NCI-H1436 treated with DMSO at 0.1 percent for 48 hours (cell line): ENCODE data around the gene UBQLN4.
A peak's percentile ranks its signal among the peaks of the same experiment; 100 is the strongest.

Experiments used
- DNase-seq: peaks from one replicate; lab custom pipeline; 2025; lab: John Stamatoyannopoulos, UW

The UBQLN4 gene

DNA sequence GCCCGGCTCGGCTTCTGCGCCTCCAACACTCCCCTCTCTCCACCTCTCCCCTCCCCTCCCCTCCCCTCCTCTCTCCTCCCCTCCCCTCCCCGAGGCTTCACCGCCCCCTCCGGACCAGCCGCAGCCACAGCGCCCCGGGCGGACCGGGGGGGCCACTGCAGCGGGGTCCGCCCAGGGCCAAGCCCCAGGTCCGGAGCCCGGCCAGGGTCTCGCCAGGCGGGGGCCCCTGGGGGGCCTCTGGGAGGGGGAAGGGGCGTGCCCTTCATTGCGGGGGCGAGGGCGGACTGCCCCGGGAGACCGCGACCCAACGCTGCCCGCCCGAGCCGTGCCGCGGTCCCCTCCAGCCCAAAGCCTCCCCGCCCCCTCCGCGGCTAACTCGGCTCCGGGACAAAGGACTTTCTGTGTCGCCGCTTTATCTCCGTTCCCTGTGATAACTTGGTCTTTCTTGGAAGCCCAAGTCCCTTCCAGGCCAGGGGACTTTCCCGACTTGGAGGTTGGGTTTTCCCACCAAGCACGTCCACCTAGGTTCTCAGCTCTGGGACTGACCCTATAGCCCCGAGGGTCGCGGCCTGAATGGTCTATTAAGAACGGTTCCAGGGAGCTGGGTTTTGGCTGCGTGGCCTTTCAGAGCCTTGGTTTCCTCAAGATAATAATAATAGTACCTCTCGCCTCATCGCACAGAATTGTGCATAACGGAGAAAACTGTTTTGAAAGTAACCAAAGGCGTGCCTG lies at the start of gene UBQLN4:
TSS of gene UBQLN4 (minus strand) at position 31 of the 732 bp plus-strand sequence. CDS start 97 bp downstream, outside the sequence.
- no peak for DNase-seq

DNA sequence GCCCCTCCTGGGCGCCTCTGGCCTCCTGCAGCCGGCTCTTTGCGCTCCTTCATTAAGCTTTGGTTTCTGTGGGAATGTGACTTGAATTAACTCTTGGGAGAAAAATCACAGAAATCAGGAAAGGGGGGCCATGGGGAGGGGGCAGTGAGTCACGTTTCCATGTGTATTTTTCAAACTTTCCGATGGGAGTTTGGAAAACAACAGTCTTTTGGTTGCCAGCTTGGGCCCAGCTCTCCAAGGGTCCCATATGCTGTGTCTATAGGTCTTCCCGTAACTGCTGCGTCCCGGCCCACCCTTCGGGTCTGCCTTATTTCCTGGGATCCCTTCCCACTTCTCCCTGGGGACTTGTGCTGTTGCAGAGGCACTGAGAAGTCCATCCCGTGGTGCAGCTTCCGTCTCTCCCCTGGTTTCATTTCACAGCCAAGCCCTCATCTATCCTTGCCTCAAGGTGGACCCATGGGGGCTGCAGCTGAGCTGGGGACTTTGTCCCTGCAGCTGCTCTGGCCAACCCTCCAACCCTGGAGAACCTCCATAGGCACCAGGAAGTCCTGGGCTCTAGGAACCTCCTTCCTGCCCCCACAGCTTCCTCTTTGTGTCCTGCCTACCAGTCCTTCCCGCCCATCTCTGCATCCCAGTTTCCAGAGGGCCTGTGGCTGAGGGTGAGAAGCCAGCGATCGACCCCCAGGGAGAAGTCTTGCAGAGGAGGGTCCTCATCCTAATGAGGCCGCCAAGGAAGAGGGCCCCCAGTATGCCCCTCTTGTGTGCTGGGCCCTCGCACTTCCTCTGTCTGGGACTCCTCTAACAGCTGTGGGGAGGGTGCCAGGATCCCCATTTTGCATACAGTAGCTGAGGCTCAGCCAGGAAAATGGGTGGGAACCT lies 49.3 kb upstream of the UBQLN4 start:
- DNase-seq, result no peak

DNA sequence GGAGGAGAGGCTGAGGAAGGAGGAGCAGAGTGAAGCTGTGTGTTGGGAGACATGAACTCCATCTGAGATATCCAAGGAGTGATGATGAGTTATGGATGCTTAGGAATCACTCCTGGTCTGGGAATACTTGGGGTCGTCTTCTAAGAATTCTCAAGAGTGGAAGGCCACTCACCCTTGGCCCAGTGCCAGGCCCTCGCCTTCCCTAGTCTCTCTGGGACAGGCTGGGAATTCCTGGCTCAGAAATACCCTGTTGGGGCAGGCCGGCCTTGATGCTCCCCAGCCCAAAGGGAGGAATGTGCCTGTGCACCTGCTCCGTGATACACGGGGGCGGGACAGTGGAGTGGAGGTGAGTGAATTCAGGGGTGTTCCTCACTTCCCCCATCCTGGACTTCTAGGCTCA lies 48.3 kb upstream of the UBQLN4 start:
- DNase-seq, result no peak

DNA sequence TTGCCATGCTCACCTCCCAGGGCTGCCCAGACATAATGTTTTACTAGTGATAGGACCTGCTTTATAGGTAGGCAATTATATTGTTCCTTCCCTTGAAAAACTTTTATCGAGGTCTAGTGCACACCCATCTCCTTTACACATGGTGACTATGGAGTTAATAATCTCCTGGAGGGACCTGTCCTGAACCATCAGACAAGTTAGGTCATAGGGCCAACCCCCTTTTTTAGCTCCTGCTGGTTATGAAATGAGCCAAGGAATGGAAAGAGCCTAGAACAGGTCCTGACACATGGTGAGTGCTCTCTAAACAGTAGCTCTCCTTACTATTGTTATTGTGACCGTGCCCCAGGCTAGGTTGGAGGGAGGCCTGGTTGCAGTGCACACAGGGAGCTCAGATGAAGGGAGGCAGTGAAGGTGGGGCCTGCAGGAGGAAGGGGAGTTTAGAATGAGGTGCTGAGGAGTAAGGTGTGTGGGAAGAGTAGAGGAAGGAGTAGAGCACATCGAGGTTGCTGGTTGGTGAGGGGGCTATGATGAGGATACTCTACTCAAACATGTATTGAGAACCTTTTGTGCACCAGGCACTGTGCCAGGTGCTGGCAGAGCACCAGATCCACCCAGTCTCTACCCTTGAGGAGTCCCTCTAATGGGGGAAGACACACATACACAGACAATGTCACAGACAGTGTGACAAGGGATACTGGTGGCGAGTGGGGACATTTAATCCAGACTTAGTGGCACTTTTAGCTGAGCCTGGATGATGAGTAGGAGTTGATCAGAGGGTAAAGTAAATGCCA lies 46.8 kb upstream of the UBQLN4 start:
- peak; percentile 9 for DNase-seq

DNA sequence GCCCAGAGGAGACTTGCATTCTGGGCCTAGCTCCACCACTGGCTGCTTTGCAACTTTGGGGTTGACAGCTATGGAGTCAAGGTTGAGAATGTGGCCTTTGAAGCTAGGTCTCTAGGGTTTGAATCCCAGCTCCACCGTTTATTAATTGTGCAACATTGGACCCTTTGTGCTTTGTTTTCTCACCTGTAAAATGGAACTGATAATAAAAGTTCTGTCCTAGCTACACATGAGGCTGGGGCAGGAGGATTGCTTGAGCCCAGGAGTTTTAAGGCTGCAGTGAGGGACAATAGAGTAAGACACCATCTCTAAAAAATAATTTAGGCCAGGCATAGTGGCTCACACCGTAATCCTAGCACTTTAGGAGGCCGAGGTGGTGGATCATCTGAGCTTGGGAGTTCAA lies 45.7 kb upstream of the UBQLN4 start:
- no peak for DNase-seq

DNA sequence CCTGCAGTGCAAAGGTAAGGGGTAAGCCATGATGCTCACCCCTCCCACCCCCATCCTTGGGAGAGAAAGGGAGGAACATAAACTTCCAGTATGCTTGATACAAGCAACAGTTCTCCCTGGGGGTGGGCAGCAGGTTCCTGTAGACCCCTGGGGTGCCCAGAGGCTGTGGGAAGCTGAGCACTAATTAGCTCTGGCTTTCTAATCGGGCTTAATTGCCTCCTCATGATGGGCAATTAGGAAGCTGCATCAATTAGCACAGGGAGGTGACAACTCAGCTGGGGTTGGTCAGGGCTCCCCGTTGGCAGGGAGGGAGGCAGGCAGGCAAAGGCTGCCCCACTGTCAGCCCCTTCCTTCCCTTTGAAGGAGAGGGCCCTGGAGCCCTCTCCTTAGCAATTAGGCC lies 45.2 kb upstream of the UBQLN4 start:
- DNase-seq, result no peak

DNA sequence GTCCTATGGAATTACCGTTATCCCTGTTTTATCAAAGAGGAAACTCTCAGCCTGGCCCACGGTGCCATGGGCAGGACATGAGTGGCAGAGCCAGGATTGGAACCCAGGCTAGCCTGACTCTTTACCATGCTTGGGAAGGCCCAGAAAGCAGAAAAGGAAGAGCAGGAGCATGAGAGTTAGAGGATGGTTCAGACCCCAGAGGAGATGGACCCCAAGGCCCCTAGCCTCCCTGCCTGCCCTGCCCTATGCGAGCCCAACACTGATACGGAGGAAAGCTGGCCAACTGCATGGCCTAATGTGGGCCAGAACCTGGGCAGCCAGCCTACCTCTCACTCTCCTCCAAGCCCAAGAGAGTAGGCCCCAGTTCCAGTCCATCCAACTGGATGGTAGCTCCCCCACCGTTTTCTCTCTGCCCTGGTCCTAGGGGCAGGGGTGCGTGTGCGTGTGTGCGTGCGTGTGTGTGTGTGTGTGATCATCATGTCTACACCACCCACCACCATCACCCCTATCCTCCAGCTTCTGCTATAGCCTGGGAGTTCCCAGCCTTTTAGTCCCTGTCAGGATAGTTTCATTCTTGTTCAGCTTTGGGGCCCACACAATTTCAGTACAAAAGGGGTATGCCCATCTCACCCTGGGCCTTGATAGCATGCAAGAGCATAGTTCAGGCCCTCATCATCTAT lies 44.0 kb upstream of the UBQLN4 start:
- DNase-seq, result no peak

DNA sequence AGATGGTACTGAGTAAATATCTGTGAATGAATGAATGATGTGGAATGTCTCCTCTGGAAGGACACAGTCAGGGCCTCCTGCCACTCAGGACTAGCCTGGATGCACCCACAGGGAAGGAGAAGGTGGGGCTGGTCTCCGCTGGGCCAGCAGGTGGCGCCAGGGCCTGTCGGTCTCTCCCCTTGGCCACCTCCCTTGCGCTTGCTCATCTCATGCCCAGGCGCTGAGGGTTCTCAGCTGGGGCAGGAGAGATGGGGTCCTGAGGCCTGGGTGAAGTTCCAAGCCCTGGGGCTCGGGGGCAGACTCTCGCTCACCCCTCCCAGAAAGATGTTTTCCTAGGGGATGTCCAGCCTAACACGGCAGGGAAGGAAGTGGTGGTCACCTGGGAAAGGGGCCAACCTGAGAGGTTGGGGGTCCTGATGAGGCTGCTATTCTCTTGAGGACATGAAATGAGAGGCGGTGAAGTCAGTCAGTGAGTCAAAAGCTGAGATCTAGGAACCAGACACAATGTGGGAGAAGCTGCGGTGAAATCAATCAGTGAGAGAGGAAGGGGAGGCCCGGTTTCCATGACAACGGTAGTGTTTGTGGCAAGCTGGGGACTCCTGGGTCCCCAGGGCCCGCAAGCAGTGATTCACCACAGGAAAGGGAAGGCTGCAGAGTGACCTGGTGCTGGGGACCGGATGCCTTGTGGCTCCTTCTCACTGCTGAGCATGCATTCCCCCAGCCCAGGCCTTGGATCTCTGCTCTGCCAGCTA lies 43.2 kb upstream of the UBQLN4 start:
- peak; percentile 32 for DNase-seq

DNA sequence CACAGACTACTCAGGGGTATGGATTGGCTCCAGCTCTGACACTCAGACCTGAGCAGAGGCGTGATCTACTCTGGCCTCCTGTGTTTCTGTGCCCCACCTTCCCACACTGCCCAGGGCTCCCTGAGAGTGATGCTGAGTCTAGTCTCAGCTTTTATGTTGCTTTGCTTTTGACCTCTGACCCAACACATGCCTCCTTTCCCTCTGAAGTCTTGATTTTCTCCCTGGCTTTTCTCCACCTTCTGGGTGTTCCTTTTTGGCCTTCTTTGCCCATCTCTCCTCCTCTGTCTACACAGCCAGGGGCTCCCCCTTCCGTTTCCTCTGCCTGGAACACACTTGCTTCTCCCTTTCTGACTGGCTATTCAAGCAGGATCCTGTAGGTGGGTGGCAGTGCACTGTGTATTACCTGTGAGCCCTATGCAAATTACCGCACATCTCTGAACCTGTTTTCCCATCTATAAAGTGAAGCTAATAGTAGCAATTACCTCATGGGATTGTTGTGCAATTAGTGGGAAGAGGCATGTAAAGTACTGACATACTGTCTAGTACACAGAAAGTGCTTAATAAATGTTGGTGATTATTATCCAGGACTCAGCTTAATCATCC lies 42.4 kb upstream of the UBQLN4 start:
- no peak for DNase-seq

DNA sequence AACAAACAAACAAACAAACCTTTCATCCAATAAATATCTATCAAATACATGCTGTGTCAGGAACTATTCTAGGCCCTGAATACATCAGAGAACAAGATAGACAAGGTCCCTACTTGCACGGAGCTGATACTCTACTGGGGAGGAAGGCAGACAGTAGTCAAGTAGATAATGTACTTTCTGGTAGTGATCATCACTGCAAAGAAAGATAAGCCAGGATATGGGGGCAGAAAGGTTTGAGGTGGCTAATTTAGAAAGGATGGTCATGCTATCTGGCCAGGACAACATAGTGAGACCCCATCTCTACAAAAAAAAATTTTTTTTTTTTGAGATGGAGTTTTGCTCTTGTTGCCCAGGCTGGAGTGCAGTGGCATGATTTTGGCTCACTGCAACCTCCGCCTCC lies 38.0 kb upstream of the UBQLN4 start:
- DNase-seq, result no peak

DNA sequence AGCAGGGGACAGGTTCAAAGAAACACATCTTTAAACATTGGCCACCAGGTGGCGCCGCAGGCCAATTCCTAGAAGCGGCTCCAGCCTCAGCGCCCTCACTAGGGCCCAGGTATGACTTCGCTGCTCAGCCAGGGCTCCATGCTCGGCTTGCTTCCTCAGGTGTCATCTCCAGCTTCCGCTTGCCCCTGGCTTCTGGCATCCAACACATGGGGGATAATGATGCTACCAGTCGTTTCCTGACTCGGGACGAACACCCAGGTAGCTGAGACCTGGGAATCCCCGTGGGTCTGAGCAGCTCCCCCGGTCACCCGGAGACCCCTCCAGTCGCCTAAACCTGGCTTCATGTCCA lies 37.2 kb upstream of the UBQLN4 start:
- DNase-seq, result no peak

DNA sequence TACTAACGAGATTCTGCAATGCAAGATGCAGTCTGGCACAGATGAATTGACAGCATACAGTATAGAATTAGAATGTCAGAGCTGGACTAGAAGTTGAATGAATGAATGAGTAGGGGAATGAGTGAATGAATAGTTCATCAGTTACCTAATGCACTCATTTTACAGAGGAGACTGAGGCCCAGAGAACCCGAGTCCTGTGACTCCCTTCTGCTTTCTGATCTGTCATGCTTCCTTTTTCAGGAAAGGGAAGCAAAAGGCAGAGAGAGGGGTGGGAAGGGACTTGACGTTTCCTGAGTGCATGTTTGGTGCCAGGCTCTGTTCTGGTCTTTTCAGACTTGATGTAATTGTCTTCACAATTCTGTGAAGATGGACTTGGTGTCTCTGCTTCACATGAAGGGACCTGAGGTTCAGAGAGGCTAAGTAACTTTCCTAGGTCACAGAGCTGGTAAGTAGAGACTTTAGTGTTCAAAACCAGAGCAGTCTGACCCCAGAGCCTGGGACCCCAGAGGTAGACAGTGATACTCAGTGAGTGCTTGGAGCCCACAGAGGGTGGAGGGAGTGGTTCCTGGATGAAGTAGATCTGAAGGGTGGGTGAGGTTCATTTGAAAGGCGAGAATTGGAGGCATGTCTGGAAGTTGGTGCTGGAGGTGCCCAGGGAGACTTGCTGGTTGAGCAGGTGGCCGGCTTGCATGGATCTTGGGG lies 36.7 kb upstream of the UBQLN4 start:
- no peak for DNase-seq

DNA sequence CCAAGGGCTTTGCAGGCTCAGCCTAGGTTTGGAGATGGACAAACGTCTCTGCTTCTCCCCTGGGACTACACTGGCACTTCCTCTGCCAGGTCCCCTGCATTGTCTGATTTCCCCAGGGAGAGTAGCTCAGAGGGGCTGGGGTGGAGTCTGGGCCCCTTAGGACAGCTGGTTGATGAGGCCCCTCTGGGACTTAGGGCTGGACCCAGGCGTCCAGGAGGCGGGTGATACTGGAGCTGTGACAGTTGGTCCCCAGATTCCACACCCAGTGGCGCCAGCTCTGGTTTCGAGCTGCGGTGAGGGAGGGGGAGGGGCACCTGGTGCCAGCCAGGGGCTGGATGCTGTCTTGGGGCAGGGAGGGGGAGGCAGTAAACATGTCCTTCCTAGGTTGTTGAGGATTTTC lies 36.1 kb upstream of the UBQLN4 start:
- DNase-seq, result peak; percentile 20

DNA sequence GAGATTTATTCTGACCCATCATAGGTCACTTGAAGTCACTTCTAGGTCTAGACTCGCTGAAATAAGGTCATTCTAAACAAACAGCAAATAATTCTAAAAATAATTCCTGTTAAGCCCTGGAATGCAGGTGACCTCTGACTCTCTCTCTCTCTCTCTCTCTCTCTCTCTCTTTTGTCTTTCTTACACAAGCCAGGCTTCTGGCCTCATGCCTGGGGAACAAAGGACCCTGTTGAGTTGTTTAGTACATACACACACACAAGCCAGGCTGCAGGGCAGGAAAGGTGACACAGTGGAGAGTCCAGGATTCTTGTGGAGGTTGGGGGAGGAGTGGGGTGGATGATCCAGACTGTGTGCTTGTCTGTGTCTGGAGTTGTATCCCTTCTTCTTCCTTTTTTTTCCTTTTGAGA lies 32.7 kb upstream of the UBQLN4 start:
- DNase-seq, result no peak

DNA sequence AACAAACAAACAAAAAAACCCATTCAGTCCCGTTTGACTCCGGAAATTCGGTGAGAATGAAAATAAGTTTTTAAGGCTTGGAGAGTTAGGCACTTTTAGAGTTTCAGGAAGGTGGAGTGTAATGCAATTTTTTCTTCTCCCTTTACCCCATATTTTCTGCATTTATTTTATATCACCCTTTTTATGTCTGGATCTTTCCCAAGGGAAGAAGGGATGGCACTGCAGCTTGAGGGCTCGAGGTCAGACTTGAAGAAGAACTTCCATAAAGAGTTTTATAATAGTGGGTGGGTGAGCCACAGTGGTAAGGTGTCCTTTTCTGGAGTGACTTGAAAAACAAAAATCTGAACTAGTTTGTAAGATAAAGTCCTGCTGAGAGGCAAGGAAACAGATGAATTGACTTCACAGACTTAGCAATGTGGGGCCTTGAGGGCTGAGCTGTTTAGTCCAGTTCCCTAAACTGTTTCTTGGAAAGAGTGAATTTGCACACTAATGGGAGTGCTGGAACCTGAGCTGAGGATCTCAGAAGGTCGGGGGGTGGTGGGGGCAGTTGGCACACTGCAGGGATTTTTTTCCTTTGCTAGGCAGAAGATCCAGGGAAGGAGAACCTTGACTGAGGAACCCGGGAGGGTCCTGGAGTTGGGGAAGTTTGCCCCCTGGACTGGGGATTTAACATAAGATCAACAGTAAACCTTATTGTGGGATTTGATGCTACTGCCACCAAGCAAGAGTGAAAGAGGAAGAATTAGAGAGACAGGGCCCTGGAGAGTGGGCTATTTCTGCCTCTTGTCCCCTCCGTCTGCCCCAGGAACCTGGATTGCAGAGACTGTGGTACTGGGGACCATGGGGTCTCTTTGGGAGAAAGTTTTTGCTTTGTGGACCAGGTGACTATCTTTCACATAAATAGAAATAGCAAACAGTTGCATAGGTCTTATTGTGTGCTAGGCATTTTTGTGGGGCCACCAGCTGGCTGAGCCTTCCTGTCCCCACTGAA lies 30.5 kb upstream of the UBQLN4 start:
- DNase-seq, result no peak

DNA sequence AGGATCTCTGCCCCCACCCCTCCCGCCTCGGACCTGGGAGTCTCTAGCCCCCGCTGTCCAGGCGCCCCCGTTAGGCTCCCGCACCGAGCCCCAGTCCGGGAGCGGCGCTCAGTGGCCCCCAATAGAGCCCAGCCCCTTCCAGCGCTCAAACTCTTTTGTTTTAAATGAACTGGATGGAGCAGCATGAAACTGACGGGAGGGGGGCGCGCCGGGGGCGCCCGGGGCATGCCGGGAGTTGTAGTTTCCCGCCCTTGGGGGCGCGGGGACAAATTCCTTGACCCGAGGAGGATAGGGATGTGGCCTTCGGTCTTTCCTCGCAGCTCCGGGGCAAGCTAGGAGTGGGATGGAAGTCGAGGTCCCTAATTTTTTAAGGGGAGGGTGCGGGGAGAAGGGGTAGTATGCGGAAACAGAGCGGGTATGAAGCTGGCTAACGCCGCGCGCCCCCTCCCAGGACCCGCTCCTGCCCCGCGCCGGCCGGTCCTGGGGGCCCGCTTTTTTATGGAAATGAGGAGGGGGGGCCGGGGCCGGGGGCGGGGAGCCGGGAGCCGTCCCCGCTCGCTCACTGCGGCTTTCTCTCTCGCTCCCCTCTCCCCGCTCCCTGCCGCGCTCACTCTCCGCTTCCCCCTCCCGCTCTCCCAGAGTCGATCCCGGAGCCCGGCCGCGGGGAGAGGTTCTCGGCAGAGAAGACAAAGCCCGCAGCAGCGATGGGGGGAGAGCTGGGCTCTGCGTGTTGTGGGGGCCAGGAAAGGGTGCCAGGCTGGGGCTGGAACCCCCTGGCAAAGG lies 28.9 kb upstream of the UBQLN4 start, which contains the start of gene MEX3A:
TSS of gene MEX3A (minus strand) at position 157 of the 783 bp plus-strand sequence. CDS start 467 bp downstream, outside the sequence.
- DNase-seq, result no peak

DNA sequence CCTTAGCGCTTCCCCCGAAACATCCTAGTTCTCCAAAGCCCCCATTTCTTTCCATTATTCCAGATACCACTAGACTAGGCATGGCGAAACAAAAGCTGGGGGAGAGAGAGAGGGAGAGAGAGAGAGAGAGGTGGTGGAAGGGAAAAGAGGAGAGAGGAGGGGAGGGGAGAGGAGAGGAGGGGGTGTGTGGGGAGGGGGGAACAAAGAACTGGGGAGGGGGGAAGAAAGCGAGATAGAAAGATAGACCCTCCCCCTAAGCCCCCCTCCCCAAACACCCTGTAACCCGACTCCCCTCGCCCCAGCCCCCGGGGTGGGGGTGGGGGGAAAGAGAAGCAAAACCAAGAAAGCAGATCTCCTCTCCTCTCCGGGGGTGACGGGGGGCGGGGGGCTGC lies 28.3 kb upstream of the UBQLN4 start:
- DNase-seq, result no peak
